ENCODE results near the gene GLIPR1.
"Not testable (repeated sequence)": the region's sequence is repeated elsewhere in the genome, so short reads cannot be mapped to it uniquely, and the experiment has no call there.

Gene GLIPR1

GRCh38 chr12:75480469-75480949 lies at the start of gene GLIPR1:
Gene GLIPR1, plus strand, starts transcription at chr12:75480755. Its CDS starts 126 bp downstream, at chr12:75480881.
- DNase-seq, result peak; percentile 32

GRCh38 chr12:75432924-75433323 lies 47.6 kb upstream of the GLIPR1 start:
- no peak for DNase-seq

- no peak for DNase-seq
These were observed 43.0 kb upstream of the GLIPR1 start for GRCh38 chr12:75437564-75437963.

DNA sequence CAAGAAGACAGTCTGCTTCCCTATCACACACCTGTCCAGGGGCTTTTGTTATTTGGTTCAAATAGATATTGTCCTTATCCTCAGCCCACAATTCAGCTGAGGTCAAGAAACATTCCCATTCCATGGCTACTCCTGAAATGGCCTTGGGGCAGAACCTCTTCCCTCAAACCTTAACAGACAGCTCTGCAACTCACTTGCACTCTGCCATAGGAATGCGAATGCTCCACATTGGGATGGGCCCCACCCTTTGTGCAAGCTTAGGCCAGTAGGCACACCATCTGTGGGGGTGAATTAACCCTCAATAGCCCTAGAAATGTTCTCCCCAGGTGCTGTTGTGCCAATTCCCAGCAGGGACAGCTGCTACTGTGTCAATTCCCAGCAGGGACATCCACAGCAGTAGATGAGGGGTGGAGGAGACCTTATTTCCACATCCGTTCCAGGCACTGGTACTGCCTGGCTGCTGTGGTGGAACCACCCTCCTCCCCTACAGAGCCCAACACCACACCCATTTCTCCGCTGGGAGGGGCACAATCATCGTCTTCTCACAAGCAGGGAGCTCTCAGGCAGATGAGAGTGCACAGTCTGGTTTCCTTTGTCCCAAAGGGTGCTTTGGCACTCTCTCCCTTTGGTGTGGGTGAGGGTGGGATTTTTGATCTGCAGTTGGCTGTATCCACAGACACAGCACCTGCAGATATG lies 42.3 kb upstream of the GLIPR1 start:
- DNase-seq, result no peak

- no peak for DNase-seq
These were observed 41.5 kb upstream of the GLIPR1 start for GRCh38 chr12:75439048-75439447.

DNA sequence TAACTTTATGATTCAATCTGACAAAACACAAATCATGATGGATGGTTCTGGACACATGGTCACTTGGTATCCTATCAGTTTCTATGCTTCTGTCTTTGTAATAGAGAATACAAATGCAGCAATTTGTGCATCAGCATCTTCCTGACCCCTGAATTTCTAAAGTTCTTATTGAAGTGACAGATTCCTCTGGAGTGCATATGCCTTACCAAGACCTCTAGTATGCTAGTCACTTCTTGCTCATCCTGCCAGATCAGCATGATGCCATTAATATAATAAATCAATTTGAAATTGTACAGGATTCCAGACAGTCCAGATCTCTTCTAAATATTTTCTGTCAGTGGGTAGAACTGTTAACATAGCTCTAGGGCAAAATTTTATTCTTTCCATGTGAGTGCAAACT lies 40.6 kb upstream of the GLIPR1 start:
- DNase-seq, result no peak

DNA sequence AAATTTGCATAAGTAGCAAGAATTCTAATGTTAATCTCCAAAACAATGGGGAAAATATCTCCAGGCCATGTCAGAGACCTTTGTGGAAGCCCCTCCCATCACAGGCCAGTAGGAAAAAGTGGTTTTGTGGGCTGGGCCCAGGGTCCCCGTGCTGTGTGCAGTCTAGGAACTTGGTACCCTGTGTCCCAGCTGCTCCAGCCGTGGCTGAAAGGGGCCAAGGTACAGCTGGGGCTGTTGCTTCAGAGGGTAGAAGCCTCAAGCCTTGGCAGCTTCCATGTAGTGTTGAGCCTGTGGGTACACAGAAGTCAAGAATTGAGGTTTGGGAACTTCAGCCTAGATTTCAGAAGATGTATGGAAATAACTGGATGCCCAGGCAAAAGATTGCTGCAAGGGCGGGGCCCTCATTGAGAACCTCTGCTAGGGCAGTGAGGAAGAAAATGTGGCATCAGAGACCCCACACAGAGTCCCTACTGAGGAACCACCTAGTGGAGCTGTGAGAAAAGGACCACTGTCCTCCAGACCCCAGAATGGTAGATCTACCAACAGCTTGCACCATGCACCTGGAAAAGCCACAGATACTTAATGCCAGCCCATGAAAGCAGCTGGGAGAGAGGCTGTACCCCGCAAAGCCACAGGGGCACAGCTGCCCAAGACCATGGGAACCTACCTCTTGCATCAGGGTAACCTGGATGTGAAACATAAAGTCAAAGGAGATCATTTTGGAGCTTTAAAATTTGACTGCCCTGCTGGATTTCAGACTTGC lies 38.7 kb upstream of the GLIPR1 start:
- not testable (repeated sequence) for DNase-seq

DNA sequence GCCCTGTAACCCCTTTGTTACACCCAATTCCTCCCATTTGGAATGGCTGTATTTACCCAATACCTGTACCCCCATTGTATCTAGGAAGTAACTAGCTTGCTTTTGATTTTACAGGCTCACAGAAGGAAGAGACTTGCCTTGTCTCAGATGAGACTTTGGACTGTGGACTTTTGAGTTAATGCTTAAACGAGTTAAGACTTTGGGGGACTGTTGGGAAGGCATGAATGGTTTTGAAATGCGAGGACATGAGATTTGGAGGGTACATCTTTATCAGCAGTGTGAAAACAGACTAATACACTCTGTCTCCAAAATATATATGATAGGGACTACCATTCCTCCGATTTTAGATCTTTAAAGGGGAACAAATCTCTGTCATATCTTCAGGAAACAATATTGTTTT lies 38.1 kb upstream of the GLIPR1 start:
- not testable (repeated sequence) for DNase-seq

DNA sequence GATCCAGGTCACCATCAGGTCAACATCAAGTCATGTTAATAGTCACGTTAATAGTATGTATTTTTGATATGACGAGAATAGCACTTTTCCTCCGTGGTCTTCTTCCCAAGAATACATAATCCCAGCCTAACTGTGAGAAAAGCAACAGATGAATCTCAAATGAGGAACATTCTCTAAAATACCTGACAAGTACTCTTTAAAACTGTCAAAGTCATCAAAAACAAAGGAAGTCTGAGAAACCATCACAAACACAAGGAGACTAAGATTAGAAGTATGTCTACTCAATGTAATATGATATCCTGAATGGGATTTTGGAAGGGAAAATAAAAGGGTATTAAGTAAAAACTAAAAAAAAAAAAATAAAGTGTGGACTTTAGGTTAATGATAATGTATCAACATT lies 36.8 kb upstream of the GLIPR1 start:
- no peak for DNase-seq

DNA sequence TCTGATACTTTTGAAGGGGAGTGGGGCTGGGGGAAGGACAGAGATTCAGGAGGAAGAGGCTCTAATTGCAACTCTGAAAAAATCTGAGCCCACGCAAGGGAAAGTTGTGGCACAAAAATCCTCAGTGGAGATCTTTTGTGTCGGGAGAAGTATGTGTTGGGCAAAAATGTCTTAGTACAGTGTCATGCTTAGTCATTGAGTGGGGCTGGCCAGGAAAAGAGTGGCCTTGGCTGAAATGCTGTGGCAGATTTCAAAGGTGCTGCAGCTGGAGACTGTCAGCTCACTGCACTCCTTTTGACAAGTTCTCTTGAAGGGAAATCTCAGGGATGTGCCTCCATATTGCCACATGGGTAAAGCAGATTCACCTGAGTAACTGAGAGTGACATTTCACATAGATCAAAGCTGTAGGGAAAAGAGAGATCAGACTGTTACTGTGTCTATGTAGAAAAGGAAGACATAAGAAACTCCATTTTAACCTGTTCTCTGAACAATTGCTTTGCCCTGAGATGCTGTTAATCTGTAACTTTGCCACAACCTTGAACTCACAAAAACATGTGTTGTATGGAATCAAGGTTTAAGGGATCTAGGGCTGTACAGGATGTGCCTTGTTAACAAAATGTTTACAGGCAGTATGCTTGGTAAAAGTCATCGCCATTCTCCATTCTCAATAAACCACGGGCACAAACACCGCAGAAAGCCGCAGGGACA lies 36.0 kb upstream of the GLIPR1 start:
- DNase-seq, result no peak

DNA sequence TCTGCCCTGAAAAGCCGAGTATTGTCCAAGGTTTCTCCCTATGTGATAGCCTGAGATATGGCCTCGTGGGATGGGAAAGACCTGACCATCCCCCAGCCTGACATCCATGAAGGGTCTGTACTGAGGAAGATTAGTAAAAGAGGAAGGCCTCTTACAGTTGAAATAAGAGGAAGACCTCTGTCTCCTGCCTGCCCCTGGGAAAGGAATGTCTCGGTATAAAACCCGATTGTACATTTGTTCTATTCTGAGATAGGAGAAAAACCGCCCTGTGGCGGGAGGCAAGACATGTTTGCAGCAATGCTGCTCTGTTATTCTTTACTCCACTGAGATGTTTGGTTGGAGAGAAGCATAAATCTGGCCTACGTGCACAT lies 35.4 kb upstream of the GLIPR1 start:
- DNase-seq, result not testable (repeated sequence)

GRCh38 chr12:75446857-75447256 lies 33.7 kb upstream of the GLIPR1 start:
- DNase-seq, result no peak

GRCh38 chr12:75447691-75448393 lies 32.7 kb upstream of the GLIPR1 start:
- DNase-seq, result no peak

DNA sequence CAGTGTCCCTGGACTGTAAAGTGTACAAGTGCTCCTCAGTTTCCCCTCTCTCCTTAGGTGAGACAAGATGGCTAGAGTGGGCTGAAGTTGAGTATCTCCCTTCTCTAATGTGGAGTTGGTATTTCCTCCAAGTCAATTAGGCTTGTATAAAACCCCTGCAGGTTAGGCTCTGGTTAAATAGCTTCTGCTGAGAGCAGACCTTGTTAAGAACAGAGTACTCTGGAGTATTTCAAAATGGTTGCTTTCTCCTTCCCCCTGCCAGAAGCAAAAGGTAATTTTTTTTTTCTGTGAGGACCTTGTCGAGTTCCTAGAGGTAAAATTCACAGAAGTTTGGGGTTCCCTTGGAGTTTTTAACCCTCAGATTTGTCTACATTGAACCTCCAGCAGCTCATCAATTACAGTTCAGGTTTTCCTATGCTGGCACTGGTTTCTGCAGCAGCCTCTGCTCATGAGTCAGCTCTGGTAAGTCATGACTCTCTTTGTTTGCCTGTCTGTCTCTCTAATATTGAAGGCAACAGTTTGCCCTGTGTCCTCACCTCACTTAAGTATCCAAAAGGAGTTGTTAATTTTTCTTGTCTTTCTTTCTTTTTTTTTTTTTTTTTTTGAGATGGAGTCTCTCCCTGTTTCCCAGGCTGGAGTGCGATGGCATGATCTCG lies 27.8 kb upstream of the GLIPR1 start:
- DNase-seq, result no peak

GRCh38 chr12:75455839-75456238 lies 24.7 kb upstream of the GLIPR1 start:
- no peak for DNase-seq

DNA sequence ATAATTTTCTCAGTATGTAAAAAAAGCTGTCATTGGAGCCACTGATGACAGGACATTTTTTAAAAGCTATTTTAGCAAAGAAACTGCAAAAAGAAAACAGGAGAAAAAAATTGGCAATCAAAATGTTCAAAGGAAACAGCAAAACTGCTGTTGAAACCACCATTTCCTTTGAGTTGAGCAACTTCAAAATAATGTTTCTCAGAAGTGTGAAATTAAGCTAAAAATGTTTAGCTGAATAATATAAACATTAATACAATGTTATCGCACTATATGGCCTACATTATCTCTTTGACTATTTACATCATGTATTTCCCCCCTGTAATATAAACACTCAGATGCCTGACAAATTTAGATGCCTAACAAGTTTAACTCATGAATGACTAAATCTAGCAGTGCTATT lies 23.4 kb upstream of the GLIPR1 start:
- DNase-seq, result no peak

DNA sequence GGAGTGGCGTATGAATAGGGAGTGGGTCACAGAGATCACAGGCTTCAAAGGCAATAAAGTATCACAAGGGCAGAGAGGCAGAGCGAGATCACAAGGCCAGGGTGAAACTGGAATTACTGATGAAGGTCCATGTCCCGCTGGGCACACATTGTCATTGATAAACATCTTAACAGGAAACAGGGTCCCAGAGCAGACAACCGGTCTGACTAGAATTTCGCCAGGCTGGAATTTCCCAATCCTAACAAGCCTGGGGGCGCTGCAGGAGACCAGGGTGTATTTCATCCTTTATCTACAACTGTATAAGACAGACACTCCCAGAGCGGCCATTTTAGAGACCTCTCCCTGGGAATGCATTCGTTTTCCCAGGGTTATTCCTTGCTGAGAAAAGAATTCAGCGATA lies 22.7 kb upstream of the GLIPR1 start:
- not testable (repeated sequence) for DNase-seq

DNA sequence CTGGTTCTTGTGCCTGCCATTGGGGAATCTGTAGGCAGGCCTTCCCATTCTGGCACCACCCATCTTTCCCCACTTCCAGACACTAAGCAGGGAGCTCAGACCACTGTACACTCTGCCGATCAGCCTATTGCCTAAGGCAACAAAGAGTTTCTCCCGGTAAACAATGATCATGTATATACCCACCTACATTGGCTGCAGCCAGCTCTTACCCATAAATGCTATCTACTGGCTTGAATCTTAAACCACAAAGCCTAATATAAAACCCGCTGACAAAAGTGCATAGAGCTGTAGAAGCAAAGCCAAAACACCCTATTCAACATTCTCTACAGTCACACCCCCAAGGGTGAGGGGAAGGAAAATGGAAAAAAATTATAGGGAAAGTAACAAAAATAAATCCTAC lies 20.8 kb upstream of the GLIPR1 start:
- no peak for DNase-seq

GRCh38 chr12:75460204-75460603 lies 20.4 kb upstream of the GLIPR1 start:
- DNase-seq, result no peak

GRCh38 chr12:75471902-75472890 lies 8.4 kb upstream of the GLIPR1 start:
- DNase-seq, result no peak

GRCh38 chr12:75474116-75474515 lies 6.4 kb upstream of the GLIPR1 start:
- DNase-seq, result no peak
